ENCODE measurements around the gene VMP1. TPM values are rescaled to one million over a fixed set of nuclear protein-coding genes. Genes with fewer than 3 reads are reported as not detected.

VMP1 gene
- total RNA-seq, 1 experiment from 2014 or later, result 277 TPM

GRCh38 chr17:59842901-59843652 is 135.6 kb downstream of the VMP1 start:
- TF ChIP-seq, protein P1, sequence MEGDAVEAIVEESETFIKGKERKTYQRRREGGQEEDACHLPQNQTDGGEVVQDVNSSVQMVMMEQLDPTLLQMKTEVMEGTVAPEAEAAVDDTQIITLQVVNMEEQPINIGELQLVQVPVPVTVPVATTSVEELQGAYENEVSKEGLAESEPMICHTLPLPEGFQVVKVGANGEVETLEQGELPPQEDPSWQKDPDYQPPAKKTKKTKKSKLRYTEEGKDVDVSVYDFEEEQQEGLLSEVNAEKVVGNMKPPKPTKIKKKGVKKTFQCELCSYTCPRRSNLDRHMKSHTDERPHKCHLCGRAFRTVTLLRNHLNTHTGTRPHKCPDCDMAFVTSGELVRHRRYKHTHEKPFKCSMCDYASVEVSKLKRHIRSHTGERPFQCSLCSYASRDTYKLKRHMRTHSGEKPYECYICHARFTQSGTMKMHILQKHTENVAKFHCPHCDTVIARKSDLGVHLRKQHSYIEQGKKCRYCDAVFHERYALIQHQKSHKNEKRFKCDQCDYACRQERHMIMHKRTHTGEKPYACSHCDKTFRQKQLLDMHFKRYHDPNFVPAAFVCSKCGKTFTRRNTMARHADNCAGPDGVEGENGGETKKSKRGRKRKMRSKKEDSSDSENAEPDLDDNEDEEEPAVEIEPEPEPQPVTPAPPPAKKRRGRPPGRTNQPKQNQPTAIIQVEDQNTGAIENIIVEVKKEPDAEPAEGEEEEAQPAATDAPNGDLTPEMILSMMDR (conservative IDR thresholded peaks at IDR 0.05; ENCODE audit: low read depth, low read length), result no peak
- no peak for TF ChIP-seq EZH2phosphoT487 (IDR thresholded peaks at IDR 0.05; ENCODE audit: borderline replicate concordance, low read length)
- TF ChIP-seq EZH2 (IDR thresholded peaks at IDR 0.05; ENCODE audit: low read length, unreplicated experiment), result no peak
- peak overlapping the region; percentile 95 for H3K27ac ChIP-seq (ENCODE audit: low read length)
- peaks cover 35% of the 10 kb centered on the region for H3K79me2 ChIP-seq (ENCODE audit: low read length)
- CTCF ChIA-PET, result interaction anchor here (0.6 to 4.4 kb wide), 5 partner anchors 10 to 89 kb away, joined by 4 to 48 read pairs (median 8); no protein-coding TSS in a partner anchor
- peaks cover 33% of the 10 kb centered on the region for H3K36me3 ChIP-seq (ENCODE audit: low read depth, low read length)
- peak overlapping the region; percentile 98 for H3K9ac ChIP-seq (ENCODE audit: low read length)
- no peak overlapping the region for H3K4me3 ChIP-seq (ENCODE audit: low read length)
- peaks cover 58% of the 10 kb centered on the region for H3K4me1 ChIP-seq (ENCODE audit: insufficient read depth, low read length)
- peak; percentile 98 for DNase-seq
- no TSS peak for BruUV-seq (replicated peaks)
- H3K4me2 ChIP-seq (ENCODE audit: low read length), result peak overlapping the region; percentile 18
- H2AFZ ChIP-seq (ENCODE audit: low read length), result no peak overlapping the region
- H3K9me2 ChIP-seq (replicated peaks; ENCODE audit: low read length), result no peaks in the 10 kb centered on the region
- intact Hi-C loops (cut with micrococcal nuclease), result loop anchor here (1.0 kb wide), 1 partner anchor 16 kb away; no protein-coding TSS in a partner anchor
- H3K9me3 ChIP-seq (ENCODE audit: low read length), result no peaks in the 10 kb centered on the region
- ATAC-seq, result peak; percentile 45
- peaks cover 33% of the 10 kb centered on the region for H4K20me1 ChIP-seq (ENCODE audit: low read length)
- peaks cover 48% of the 10 kb centered on the region for H3F3A ChIP-seq (ENCODE audit: low read length, unreplicated experiment)
- POLR2A ChIA-PET (ENCODE audit: unreplicated experiment), result interaction anchor here (0.6 to 3.0 kb wide), 11 partner anchors 9 to 757 kb away, joined by 3 to 40 read pairs (median 8); partner anchors contain the start of gene PTRH2
- H3K27me3 ChIP-seq (ENCODE audit: low read length), result no peaks in the 10 kb centered on the region

GRCh38 chr17:59844884-59845594 is 137.6 kb downstream of the VMP1 start:
- peaks cover 16% of the 10 kb centered on the region for H3K79me2 ChIP-seq (ENCODE audit: low read length)
- peak overlapping the region; percentile 98 for H3K9ac ChIP-seq (ENCODE audit: low read length)
- H3K27me3 ChIP-seq (ENCODE audit: low read length), result no peaks in the 10 kb centered on the region

More at GRCh38 chr17:59844884-59845594, 137.6 kb downstream of the VMP1 start:
- Histone ChIP-seq H2AFZ (ENCODE audit: low read length) (no peak overlapping the region), H3K9me3 (ENCODE audit: low read length) (no peaks in the 10 kb centered on the region), H3K27ac (ENCODE audit: low read length) (peak overlapping the region; percentile 95), H3K36me3 (ENCODE audit: low read depth, low read length) (peaks cover 13% of the 10 kb centered on the region), H3F3A (ENCODE audit: low read length, unreplicated experiment) (peaks cover 32% of the 10 kb centered on the region), H3K4me3 (ENCODE audit: low read length) (peak overlapping the region; percentile 4; the same call in 1 of the 2 replicates), H3K4me1 (ENCODE audit: insufficient read depth, low read length) (peaks cover 58% of the 10 kb centered on the region), H4K20me1 (ENCODE audit: low read length) (peaks cover 13% of the 10 kb centered on the region), H3K4me2 (ENCODE audit: low read length) (peak overlapping the region; percentile 79), H3K9me2 (replicated peaks; ENCODE audit: low read length) (no peaks in the 10 kb centered on the region)
- ChIA-PET POLR2A (ENCODE audit: unreplicated experiment) (interaction anchor here (0.6 to 1.0 kb wide), 5 partner anchors 8 to 87 kb away, joined by 3 to 21 read pairs (median 4); no protein-coding TSS in a partner anchor), CTCF (interaction anchor here (0.6 to 4.4 kb wide), 4 partner anchors 8 to 330 kb away, joined by 3 to 48 read pairs (median 4); no protein-coding TSS in a partner anchor)
- no TSS peak for BruUV-seq (replicated peaks)
- TF ChIP-seq EZH2phosphoT487 (IDR thresholded peaks at IDR 0.05; ENCODE audit: borderline replicate concordance, low read length), result no peak
- no peak for TF ChIP-seq EZH2 (IDR thresholded peaks at IDR 0.05; ENCODE audit: low read length, unreplicated experiment)
- ATAC-seq, result no peak
- DNase-seq, result peak; percentile 47
- intact Hi-C loops (cut with micrococcal nuclease), result loop anchor here (1.0 kb wide), 2 partner anchors 8 to 92 kb away; no protein-coding TSS in a partner anchor
